Measurements from ENCODE around the gene SAMD11.

Gene SAMD11

DNA sequence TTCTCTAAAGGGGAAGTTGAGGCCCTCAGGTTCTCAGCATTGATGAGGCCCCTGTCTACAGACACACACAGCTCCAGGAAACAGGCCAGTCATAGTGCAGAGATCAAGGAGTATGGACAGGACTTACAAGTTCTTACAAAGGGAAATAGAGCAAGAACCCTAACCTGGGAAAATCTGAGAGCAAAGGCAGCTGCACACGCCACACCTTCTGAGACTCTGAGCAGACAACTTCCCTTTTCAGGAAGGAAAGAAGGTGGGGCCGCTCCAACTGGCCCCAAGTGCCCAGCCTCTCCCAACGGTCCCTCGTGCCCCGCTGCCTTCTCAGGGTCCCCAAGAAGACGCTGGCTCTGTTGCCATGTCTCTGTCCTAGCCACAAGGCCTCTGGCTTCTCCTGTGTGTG, 31.8 kb downstream of the SAMD11 start:
- no peak for TF ChIP-seq TAF1 (IDR thresholded peaks at IDR 0.05; ENCODE audit: borderline replicate concordance, low read depth, low read length)
- TF ChIP-seq POLR2A (IDR thresholded peaks at IDR 0.05; ENCODE audit: low read depth, low read length): no peak
- no peak for TF ChIP-seq POLR2AphosphoS5 (IDR thresholded peaks at IDR 0.05; ENCODE audit: low read depth, low read length)
- FAIRE-seq (no peak), DNase-seq (ENCODE audit: insufficient read length) (no peak)

DNA sequence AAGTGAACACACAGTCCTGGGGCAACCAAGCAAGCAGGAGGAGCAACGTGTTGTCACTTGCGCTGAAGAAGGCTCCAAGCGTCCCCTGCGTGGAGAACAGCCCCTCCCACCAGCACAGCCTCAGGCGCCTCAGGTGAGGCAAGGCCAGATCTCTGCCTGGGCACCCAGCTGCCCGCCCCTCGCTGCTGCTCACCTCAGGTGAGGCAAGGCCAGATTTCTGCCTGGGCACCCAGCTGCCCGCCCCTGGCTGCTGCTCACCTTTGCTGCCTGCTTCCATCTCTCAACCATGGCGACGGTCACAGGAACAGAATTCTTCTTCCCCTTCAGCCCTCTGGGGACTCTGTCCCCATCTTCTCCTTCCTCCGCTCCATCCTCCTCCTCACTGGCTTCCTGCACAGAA, 32.9 kb downstream of the SAMD11 start:
- DNase-seq (ENCODE audit: insufficient read length) (no peak), FAIRE-seq (no peak)
- TF ChIP-seq TAF1 (IDR thresholded peaks at IDR 0.05; ENCODE audit: borderline replicate concordance, low read depth, low read length) (no peak), POLR2A (IDR thresholded peaks at IDR 0.05; ENCODE audit: low read depth, low read length) (no peak), POLR2AphosphoS5 (IDR thresholded peaks at IDR 0.05; ENCODE audit: low read depth, low read length) (no peak)

DNA sequence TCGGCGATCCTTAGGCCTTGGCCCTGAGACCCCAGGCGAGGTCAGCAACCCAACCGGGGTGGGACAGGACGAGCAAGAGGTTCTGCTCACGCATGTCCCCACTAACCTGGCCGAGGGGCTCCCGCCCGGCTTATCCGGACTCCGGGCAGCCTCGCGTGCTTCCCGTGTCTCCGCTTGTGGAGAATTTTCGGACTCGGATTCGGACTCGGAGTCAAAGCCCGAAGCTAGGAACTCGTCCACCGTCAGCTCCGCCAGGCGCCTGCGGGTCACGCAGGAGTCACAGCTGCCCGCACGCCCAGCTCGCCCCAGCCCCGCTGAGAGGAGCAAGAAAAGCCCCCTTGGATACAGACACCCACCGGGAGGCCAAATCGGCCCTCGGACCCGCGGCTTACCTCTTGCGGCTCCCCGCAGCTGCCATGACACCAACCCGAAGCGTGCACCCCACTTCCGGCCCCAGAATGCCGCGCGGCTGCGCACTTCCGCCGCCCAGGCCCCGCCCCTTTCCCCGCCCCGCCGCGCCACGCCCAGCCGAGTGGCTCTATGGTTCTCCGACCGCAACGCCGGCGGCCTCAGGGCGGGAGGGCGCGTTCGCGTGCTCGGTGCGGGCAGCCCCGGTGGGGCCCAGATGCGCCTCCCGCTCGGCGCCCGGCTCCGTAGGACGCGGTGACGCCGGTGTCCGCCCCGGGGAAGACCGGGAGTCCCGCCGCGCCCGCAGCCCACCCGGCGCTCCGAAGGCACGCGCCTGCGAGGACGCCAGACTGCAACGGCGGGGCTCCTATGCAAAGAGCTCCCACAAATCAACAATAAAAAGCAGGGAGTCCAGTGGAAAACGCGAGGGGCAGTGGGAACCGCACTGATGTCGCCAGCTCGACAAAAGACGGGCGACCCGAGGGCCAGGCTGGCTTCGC, 35.4 kb downstream of the SAMD11 start, which contains the start of gene NOC2L:
Gene NOC2L, minus strand, starts transcription at position 434 of the 908 bp plus-strand sequence. Its CDS starts 16 bp downstream, at position 418.
- peak; percentile 94 for DNase-seq (ENCODE audit: insufficient read length)
- TF ChIP-seq POLR2AphosphoS5 (IDR thresholded peaks at IDR 0.05; ENCODE audit: low read depth, low read length): peak; percentile 72
- TF ChIP-seq POLR2A (IDR thresholded peaks at IDR 0.05; ENCODE audit: low read depth, low read length): peak; percentile 74
- TF ChIP-seq TAF1 (IDR thresholded peaks at IDR 0.05; ENCODE audit: borderline replicate concordance, low read depth, low read length): peak; percentile 84
- FAIRE-seq: peak; percentile 100

DNA sequence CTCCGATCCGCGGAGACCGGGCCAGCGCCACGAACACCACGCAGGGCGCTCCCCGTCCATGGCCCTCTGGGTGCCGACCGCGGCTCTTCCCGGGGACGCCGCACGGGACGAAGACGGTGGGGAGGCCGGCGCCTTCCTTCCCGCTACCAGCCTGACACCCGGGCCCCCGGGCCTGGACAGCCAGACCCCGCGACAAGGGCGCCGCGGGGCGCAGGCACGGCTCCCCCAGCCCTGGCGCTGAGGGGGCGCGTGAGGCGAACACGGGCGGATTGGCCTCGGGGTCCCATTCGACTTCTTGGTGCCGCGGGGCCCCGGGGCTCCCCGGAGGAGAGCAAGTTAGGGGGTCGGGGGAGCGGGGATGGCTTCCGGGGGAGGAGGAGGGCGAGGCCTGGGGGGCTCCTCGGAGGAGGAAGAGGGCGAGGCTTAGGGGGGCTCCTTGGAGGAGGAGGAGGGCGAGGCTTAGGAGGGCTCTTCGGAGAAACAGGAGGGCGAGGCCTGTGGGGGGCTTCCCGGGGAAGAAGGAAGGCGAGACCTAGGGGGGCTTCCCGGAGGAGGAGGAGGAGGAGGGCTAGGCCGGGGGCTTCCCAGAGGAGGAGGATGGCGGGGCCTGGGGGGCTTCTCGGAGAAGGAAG, 36.1 kb downstream of the SAMD11 start:
- FAIRE-seq (no peak), DNase-seq (ENCODE audit: insufficient read length) (no peak)
- no peak for TF ChIP-seq TAF1 (IDR thresholded peaks at IDR 0.05; ENCODE audit: borderline replicate concordance, low read depth, low read length)
- TF ChIP-seq POLR2A (IDR thresholded peaks at IDR 0.05; ENCODE audit: low read depth, low read length): no peak
- no peak for TF ChIP-seq POLR2AphosphoS5 (IDR thresholded peaks at IDR 0.05; ENCODE audit: low read depth, low read length)

DNA sequence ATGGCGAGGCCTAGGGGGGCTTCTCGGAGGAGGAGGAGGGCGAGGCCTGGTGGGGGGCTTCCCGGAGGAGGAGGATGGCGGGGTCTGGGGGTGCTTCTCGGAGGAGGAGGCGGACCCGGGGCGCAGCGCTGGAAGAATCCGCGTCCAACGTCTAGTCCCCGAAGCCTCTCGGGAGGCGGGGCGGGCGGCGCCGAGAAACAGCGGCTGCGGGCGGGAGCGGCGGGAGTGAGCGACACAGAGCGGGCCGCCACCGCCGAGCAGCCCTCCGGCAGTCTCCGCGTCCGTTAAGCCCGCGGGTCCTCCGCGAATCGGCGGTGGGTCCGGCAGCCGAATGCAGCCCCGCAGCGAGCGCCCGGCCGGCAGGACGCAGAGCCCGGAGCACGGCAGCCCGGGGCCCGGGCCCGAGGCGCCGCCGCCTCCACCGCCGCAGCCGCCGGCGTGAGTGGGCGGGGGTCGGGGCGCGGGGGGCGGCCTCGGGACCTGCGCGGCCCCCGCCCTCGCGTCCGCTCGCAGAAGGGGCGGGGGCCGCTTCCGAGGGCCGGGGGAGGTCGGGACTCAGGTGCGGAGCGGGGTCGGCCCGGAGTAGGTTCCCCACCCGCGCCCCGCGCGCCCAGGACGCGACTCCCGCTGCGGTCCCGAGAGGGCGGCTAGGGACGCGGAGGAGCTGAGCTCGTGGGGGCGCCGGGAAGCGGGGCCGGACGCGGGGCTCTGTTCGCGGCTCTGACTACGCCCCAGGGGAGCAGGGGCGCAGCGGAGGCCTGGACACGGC, 36.8 kb downstream of the SAMD11 start, which contains the start of gene KLHL17:
Gene KLHL17, plus strand, starts transcription at position 222 of the 769 bp plus-strand sequence. Its CDS starts 110 bp downstream, at position 332.
- DNase-seq (ENCODE audit: insufficient read length): peak; percentile 95
- TF ChIP-seq POLR2A (IDR thresholded peaks at IDR 0.05; ENCODE audit: low read depth, low read length): no peak
- no peak for TF ChIP-seq TAF1 (IDR thresholded peaks at IDR 0.05; ENCODE audit: borderline replicate concordance, low read depth, low read length)
- TF ChIP-seq POLR2AphosphoS5 (IDR thresholded peaks at IDR 0.05; ENCODE audit: low read depth, low read length): no peak
- peak; percentile 86 for FAIRE-seq

DNA sequence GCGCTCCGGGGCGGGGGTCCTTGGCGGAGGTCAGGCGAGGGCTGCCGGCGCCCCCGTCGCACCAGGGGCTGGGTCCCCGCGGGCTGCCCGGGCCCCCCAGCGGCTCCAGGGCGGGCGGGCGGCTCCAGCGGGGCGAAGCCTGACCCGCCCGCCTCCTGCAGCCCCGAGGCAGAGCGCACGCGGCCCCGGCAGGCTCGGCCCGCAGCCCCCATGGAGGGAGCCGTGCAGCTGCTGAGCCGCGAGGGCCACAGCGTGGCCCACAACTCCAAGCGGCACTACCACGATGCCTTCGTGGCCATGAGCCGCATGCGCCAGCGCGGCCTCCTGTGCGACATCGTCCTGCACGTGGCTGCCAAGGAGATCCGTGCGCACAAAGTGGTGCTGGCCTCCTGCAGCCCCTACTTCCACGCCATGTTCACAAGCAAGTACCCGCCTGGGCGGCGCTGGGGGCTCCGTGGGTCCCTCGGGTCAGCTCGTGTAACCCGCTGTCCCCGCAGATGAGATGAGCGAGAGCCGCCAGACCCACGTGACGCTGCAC, 37.5 kb downstream of the SAMD11 start:
- DNase-seq (ENCODE audit: insufficient read length) (no peak), FAIRE-seq (no peak)
- no peak for TF ChIP-seq POLR2A (IDR thresholded peaks at IDR 0.05; ENCODE audit: low read depth, low read length)
- TF ChIP-seq POLR2AphosphoS5 (IDR thresholded peaks at IDR 0.05; ENCODE audit: low read depth, low read length): no peak

DNA sequence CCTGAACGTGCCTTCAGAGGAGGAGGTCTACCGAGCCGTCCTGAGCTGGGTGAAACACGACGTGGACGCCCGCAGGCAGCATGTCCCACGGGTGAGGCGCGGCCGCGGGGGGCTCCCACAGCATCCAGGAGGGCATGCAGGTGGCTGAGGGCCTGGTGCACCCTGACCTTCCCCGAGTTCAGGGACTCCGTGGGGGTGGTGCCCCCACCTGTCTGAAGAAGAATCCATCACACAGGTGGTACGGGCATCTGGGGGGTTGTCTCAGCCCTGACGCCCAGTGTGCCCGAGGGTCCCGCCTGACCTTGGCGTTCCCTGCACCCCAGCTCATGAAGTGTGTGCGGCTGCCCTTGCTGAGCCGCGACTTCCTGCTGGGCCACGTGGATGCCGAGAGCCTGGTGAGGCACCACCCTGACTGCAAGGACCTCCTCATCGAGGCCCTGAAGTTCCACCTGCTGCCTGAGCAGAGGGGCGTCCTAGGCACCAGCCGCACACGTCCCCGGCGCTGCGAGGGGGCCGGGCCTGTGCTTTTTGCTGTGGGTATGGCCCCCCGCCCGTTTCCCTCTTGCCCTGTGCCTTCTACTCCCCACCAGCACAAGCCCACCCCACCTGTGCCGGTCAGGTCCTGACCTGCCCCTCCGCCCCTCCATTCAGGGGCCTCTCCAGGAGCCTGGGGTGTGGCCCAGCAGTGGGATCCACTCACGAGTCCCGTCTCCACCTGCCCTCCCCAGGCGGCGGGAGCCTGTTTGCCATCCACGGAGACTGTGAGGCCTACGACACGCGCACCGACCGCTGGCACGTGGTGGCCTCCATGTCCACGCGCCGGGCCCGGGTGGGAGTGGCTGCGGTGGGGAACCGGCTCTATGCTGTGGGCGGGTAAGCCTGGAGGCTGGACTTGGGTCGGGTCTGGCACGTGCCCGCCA, 38.9 kb downstream of the SAMD11 start:
- FAIRE-seq (no peak), DNase-seq (ENCODE audit: insufficient read length) (no peak)
- no peak for TF ChIP-seq POLR2AphosphoS5 (IDR thresholded peaks at IDR 0.05; ENCODE audit: low read depth, low read length)

DNA sequence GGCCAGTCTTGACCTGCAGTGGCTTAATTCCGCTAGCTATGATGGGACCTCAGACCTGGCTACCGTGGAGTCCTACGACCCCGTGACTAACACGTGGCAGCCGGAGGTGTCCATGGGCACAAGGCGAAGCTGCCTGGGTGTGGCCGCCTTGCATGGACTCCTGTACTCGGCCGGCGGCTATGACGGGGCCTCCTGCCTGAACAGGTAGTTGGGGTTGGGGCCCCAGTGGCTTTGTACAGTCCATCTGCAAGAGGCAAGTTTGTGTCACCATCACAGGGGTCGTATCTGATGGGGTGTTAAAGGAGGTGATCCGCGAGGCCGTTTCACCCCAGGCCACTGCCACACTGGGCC, 39.6 kb downstream of the SAMD11 start:
- FAIRE-seq (no peak), DNase-seq (ENCODE audit: insufficient read length) (no peak)
- TF ChIP-seq POLR2AphosphoS5 (IDR thresholded peaks at IDR 0.05; ENCODE audit: low read depth, low read length): no peak

DNA sequence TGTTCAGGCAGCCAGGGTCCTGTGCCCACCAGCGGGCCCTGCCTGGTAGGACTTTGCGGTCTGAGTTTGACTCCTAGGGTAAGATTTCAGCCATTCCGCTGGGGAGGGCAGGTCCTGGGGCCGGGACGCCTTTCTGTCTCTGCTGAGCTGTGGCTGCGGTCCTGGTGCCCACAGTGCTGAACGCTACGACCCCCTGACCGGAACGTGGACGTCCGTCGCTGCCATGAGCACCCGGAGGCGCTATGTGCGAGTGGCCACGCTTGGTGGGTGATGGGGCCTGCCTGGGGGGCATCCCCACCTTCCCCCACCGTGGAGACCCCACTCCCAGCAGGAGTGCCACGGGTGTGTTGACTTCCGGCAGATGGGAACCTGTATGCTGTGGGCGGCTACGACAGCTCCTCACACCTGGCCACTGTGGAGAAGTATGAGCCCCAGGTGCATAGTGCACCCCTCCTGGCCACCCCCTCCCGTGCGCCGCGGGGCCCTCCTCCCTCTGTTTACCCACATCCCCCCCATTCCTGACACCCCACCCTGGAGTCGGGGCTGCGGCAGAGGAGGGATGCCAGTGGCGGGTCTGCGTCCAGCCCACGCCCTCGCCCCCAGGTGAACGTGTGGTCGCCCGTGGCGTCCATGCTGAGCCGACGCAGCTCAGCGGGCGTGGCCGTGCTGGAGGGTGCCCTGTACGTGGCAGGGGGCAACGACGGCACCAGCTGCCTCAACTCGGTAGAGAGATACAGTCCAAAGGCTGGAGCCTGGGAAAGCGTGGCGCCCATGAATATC, 40.2 kb downstream of the SAMD11 start:
- TF ChIP-seq POLR2AphosphoS5 (IDR thresholded peaks at IDR 0.05; ENCODE audit: low read depth, low read length) (no peak), TAF1 (IDR thresholded peaks at IDR 0.05; ENCODE audit: borderline replicate concordance, low read depth, low read length) (no peak), POLR2A (IDR thresholded peaks at IDR 0.05; ENCODE audit: low read depth, low read length) (no peak)
- DNase-seq (ENCODE audit: insufficient read length) (no peak), FAIRE-seq (no peak)
